ENCODE measurements around the gene SCPEP1.
A peak's percentile ranks its signal among the peaks of the same experiment; 100 is the strongest.
"Not testable (repeated sequence)": the region's sequence is repeated elsewhere in the genome, so short reads cannot be mapped to it uniquely, and the experiment has no call there.

The SCPEP1 gene

DNA sequence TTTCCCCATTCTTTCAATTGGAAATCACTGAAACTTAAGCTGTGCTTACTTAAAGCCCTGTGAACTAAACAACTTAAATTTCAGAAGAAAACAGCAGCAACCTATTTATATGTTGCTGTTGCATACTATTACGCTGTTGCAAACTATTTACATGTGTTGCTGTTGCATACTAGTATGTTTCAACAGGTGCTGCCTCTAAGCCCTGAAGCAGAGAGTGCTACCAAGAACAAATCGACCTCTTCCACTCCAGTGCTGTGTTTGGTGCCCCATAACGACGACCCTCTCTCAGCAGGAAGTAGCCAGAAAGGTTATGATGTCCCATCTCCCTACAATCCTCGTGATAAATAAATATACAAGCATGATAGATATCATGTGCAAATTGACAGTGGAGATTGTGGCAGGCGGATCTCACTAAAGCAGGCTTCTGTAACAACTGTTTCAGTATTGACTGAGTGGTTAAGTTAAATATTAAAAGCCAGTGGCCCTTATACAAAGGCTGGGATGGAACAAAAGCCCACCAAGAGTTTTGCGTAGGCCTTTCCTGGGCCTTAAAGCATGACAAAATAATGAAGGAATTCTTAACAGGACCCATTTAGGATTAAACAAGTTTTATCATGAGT, 5.7 kb upstream of the SCPEP1 start:
- H3K27ac ChIP-seq: no peak overlapping the region
- TF ChIP-seq, protein P1, sequence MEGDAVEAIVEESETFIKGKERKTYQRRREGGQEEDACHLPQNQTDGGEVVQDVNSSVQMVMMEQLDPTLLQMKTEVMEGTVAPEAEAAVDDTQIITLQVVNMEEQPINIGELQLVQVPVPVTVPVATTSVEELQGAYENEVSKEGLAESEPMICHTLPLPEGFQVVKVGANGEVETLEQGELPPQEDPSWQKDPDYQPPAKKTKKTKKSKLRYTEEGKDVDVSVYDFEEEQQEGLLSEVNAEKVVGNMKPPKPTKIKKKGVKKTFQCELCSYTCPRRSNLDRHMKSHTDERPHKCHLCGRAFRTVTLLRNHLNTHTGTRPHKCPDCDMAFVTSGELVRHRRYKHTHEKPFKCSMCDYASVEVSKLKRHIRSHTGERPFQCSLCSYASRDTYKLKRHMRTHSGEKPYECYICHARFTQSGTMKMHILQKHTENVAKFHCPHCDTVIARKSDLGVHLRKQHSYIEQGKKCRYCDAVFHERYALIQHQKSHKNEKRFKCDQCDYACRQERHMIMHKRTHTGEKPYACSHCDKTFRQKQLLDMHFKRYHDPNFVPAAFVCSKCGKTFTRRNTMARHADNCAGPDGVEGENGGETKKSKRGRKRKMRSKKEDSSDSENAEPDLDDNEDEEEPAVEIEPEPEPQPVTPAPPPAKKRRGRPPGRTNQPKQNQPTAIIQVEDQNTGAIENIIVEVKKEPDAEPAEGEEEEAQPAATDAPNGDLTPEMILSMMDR (IDR thresholded peaks at IDR 0.05): no peak
- no peak for TF ChIP-seq ZFX (IDR thresholded peaks at IDR 0.05; ENCODE audit: borderline replicate concordance)

DNA sequence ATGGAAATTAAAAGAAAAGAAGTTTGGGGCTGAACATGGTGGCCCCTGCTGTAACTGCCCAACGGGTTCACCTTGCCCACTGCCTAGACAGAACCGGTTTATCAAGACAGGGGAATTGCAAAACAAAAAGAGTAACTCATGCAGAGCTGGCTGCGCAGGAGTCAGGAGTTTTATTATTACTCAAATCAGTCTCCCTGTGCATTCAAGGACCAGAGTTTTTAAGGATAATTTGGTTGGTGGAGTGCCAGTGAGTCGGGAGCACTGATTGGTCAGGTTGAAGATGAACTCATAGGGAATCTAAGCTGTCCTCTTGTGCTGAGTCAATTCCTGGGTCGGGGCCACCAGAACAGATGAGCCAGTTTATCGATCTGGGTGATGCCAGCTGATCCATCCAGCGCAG, 4.4 kb upstream of the SCPEP1 start:
- TF ChIP-seq ZFX (IDR thresholded peaks at IDR 0.05; ENCODE audit: borderline replicate concordance): no peak
- TF ChIP-seq, protein P1 (IDR thresholded peaks at IDR 0.05): no peak
- no peak overlapping the region for H3K27ac ChIP-seq

DNA sequence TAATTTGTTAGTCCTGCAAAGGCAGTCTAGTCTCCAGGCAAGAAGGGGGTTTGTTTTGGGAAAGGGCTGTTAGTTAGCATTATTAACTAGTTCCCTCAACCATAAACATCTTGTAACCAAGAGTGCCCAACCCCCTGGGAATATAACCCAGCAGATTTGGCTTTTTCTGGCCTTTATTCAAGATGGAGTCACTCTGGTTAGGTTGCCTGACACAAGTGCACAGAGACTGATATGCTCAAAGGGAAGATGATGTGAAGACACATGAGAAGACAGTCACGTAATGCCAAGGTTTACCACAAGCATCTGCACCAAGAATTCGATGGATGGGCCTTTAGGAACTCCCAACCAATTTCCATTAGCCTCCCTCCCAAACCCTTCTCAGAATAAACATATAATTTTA, 3.9 kb upstream of the SCPEP1 start:
- H3K27ac ChIP-seq: no peak overlapping the region
- TF ChIP-seq, protein P1 (IDR thresholded peaks at IDR 0.05): no peak
- no peak for TF ChIP-seq ZFX (IDR thresholded peaks at IDR 0.05; ENCODE audit: borderline replicate concordance)

DNA sequence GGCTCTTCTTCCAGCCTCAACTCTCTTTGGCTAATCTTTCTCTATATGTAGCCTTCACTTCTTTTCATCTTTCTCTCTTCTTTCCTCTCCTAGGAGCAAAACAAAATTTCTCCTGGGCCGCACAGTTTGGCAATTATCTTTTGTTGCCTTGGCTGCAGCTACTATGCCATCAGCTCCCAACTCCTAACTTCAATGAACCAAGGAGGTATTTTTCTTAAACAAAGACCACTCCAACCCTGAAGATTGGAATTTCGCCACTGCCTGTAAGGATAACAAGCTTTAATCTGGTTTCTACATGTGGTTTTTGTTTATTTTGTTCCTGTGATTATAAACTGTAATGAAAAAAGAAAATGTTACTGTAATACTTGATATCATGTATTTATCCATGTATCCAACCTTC, 2.3 kb upstream of the SCPEP1 start:
- H3K27ac ChIP-seq: no peak overlapping the region
- TF ChIP-seq, protein P1 (IDR thresholded peaks at IDR 0.05): no peak
- no peak for TF ChIP-seq ZFX (IDR thresholded peaks at IDR 0.05; ENCODE audit: borderline replicate concordance)

DNA sequence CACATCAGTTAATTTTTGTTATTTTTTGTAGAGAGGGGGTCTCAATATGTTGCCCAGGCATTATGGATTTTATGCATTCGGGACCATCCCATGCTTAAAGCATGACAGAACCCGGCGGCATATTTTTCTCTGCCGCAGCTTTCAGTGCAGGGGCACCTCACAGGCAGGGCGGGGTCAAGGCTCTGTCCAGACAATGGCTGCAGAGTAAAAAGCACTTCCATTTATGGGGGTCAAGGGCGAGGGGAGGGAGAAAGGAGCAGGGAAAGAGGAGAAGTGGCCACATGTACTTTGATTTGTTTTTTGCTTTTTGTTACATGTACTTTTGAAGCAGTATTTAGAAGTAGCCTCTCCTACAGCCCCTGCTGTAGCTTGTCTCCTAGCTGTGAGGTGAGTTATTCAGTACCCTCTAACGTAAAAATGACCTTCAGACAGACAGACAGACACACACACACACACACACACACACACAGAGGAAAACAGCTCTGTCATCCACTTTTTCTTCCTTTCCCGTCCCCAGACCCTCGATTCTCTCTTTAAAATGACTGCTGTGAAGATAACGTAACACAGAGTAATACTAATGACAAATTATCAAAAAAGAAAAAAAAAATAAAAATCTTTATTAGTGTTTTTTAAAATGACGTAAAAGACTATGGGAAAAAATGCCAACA, 856 bp upstream of the SCPEP1 start:
- H3K27ac ChIP-seq: no peak overlapping the region

DNA sequence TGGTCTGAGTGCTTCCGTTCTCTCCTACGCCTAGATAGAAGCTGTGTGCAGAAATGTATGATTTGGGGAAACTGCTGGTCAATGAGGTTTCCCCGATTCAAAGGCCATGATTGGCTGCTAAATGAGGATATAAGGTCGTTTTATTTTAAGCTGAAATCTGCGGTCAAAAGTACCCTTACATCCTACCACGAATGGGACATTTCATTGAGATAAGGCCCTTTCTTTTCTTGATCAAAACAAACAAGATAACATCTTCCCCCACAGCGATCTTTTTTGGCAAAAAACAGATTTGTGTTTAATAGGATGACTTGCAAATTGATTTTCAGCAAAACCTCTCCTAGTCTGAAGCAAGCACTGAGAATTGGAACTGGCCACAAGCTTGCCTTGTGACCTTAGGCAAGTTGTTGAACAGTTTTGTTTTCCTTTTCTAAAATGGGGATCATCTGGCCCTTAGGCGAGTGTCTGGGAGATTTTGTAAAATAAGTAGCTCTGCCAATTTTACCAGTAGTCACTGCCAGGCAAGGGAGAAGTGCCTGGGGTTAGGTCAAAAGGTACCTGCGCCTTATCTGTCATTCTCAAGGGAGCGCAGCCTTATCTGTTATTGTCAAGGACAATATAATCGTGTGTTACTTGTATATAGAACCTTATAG, 635 bp downstream of the SCPEP1 start:
- H3K27ac ChIP-seq: peak overlapping the region; percentile 52
- no peak for TF ChIP-seq ZFX (IDR thresholded peaks at IDR 0.05; ENCODE audit: borderline replicate concordance)
- TF ChIP-seq, protein P1 (IDR thresholded peaks at IDR 0.05): no peak

More for the DNA sequence above, 856 bp upstream of the SCPEP1 start:
- TF ChIP-seq, protein P1 (IDR thresholded peaks at IDR 0.05): no peak
- TF ChIP-seq ZFX (IDR thresholded peaks at IDR 0.05; ENCODE audit: borderline replicate concordance): no peak

DNA sequence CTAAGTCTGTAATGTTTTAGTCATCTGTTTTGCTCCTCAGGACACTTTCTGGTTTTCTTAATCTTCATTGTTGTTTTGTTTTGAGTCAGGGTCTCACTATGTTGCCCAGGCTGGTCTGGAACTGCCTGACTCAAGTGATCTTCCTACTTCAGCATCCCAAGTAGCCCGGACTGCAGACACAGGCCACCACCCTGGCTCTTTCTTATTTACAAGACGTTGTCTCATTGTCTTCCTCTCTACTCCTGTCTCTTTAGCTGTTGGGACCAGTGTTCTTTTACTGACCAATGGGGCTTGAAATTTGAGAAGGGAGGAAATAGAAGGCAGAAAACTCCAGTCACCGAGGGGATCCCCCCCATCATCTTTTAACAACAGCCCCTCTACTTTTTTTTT, 1.2 kb downstream of the SCPEP1 start:
- TF ChIP-seq, protein P1 (IDR thresholded peaks at IDR 0.05): no peak
- no peak for TF ChIP-seq ZFX (IDR thresholded peaks at IDR 0.05; ENCODE audit: borderline replicate concordance)
- peak overlapping the region; percentile 52; the same call in 1 of the 2 replicates for H3K27ac ChIP-seq

DNA sequence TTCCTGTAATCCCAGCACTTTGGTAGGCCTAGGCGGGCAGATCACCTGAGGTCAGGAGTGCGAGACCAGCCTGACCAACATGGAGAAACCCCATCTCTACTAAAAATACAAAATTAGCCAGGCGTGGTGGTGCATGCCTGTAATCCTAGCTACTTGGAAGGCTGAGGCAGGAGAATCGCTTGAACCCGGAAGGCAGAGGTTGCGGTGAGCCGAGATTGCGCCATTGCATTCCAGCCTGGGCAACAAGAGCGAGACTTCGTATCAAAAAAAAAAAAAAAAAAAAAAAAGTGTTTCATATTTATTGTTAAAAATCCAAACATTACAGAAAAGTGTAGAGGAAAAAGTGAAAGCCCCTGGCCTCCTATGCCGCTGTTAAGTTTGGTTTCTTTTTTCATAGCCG, 2.6 kb downstream of the SCPEP1 start:
- not testable (repeated sequence) for H3K27ac ChIP-seq

Data from 22Rv1 (cell line).